K562 (cell line): Measurements from ENCODE around the gene RNU2-1.

Experiments
- CREB1 ChIP-seq, 2 experiments: sonication (generic) in 1 of 2; formaldehyde crosslinking in 1 of 2; IDR thresholded peaks; 2 replicates each; pipeline versions ENCODE4 v1.6.1 to v1.8.0; 2012 to 2022; ENCODE audit warnings: inconsistent platforms in 1 of 2, mild to moderate bottlenecking in 1 of 2, missing genetic modification reagents in 1 of 2, moderate library complexity in 1 of 2
- CTCF ChIP-seq, 3 experiments: IDR thresholded peaks in 2 of 3; conservative IDR thresholded peaks in 1 of 3; 2 replicates each; pipeline ENCODE4 v1.5.1; 2011 to 2012; ENCODE audit warnings: low read length in 3 of 3, mild to moderate bottlenecking in 3 of 3, control low read depth in 2 of 3, improper control_type of control experiment in 1 of 3, inconsistent platforms in 1 of 3, low read depth in 1 of 3, mixed read lengths in 1 of 3, moderate library complexity in 1 of 3; ENCODE audit not compliant: insufficient read depth in 2 of 3
- GATAD2A ChIP-seq: fragments of 450-650 bp; IDR thresholded peaks from 2 replicates; pipeline ENCODE4 v1.6.1; 2017
- USF2 ChIP-seq: sonication (generic); formaldehyde crosslinking; IDR thresholded peaks from 2 replicates; pipeline ENCODE4 v1.5.0; 2020; ENCODE audit warnings: missing genetic modification reagents
- WHSC1 ChIP-seq: IDR thresholded peaks from one replicate; pipeline ENCODE4 v1.6.1; 2012; ENCODE audit warnings: low read length, control low read depth, inconsistent platforms
- ZNF274 ChIP-seq: IDR thresholded peaks from 2 replicates; pipeline ENCODE4 v1.6.1; 2011; ENCODE audit warnings: low read depth, mild to moderate bottlenecking, low read length, moderate library complexity, borderline replicate concordance

- TF ChIP-seq WHSC1, result no peak
- no peak for TF ChIP-seq CREB1 (IDR thresholded peaks at IDR 0.05)
- no peak for TF ChIP-seq CREB1 (CRISPR knock-in tag; IDR thresholded peaks at IDR 0.05)
- TF ChIP-seq USF2 (CRISPR knock-in tag), result no peak
- no peak for TF ChIP-seq CTCF (IDR thresholded peaks at IDR 0.05 in 2 of 3, conservative IDR thresholded peaks at IDR 0.05 in 1 of 3; ENCODE audit: insufficient read depth in 2 of 3, low read depth in 1 of 3, low read length in 3 of 3)
- TF ChIP-seq GATAD2A, result no peak
- TF ChIP-seq ZNF274, result no peak
Observed at GRCh38 chr17:43219001-43219400, 14.8 kb downstream of the RNU2-1 start.
